Smooth muscle cell (in vitro differentiated cells): Measurements from ENCODE around the gene VPS51. TPM values are rescaled to one million over a fixed set of nuclear protein-coding genes. Genes with fewer than 3 reads are reported as not detected.

Experiments
- DNase-seq: peaks from one replicate; lab custom pipeline; 2025; ENCODE audit not compliant: unreplicated experiment; lab: John Stamatoyannopoulos, UW
- H2AFZ ChIP-seq: fragments of 200-600 bp; sonication (generic); 2 replicates; pipeline ENCODE4 v1.6.0; 2016; ENCODE audit warnings: antibody characterized with exemption, low read depth, mild to moderate bottlenecking
- H3F3A ChIP-seq: fragments of 200-600 bp; sonication (generic); 2 replicates; pipeline ENCODE4 v1.6.0; 2017; ENCODE audit warnings: antibody characterized with exemption, low read depth
- H3K27ac ChIP-seq: fragments of 200-600 bp; sonication (generic); 2 replicates; pipeline ENCODE4 v1.5.1; 2016; ENCODE audit warnings: low read depth, mild to moderate bottlenecking
- H3K27me3 ChIP-seq: fragments of 200-600 bp; sonication (generic); 2 replicates; pipeline ENCODE4 v1.6.1; 2016; ENCODE audit warnings: low read depth, mild to moderate bottlenecking
- H3K36me3 ChIP-seq: fragments of 200-600 bp; sonication (generic); 2 replicates; pipeline ENCODE4 v1.5.1; 2016; ENCODE audit warnings: low read depth
- H3K4me1 ChIP-seq: fragments of 200-600 bp; sonication (generic); 2 replicates; pipeline ENCODE4 v1.5.1; 2016; ENCODE audit warnings: low read depth
- H3K4me2 ChIP-seq: fragments of 200-600 bp; sonication (generic); 2 replicates; pipeline ENCODE4 v1.6.0; 2016; ENCODE audit warnings: mild to moderate bottlenecking
- H3K4me3 ChIP-seq: fragments of 200-600 bp; sonication (generic); 2 replicates; pipeline ENCODE4 v1.5.1; 2016; ENCODE audit warnings: mild to moderate bottlenecking
- H3K79me2 ChIP-seq: fragments of 200-600 bp; sonication (generic); 2 replicates; pipeline ENCODE4 v1.6.0; 2016; ENCODE audit warnings: low read depth, mild to moderate bottlenecking
- H3K9ac ChIP-seq: fragments of 200-600 bp; sonication (generic); 2 replicates; pipeline ENCODE4 v1.6.0; 2016; ENCODE audit warnings: low read depth
- H3K9me3 ChIP-seq: fragments of 200-600 bp; sonication (generic); replicated peaks from 2 replicates; pipeline ENCODE4 v1.5.1; 2016; ENCODE audit warnings: low read depth
- H4K20me1 ChIP-seq: fragments of 200-600 bp; sonication (generic); 2 replicates; pipeline ENCODE4 v1.6.0; 2016; ENCODE audit warnings: low read depth
- CTCF ChIP-seq: fragments of 200-600 bp; sonication (generic); IDR thresholded peaks from 2 replicates; pipeline ENCODE4 v1.5.1; 2017; ENCODE audit warnings: borderline replicate concordance, mild to moderate bottlenecking, antibody characterized with exemption; ENCODE audit not compliant: insufficient read depth, poor library complexity, severe bottlenecking
- WGBS: methylation state at CpG from one replicate; pipeline ENCODE4 v1.1.7; 2016; ENCODE audit warnings: low lambda C conversion rate; 5-methylcytosine and 5-hydroxymethylcytosine counted together
- polyA plus RNA-seq: library from polyadenylated mRNA; unstranded; fragments of >200 nt; fragmentation: Nextera tagmentation; extraction: Ambion mirVana; gene quantifications from 2 replicates; pipeline ENCODE4 v1.2.1, GENCODE V29; 2016
- total RNA-seq: library from RNA; depleted of rRNA; stranded (reverse); fragments of >200 nt; gene quantifications from 2 replicates; pipeline ENCODE4 v1.2.3, GENCODE V29; 2014

The VPS51 gene
- total and polyA plus RNA-seq, 2 experiments from 2014 or later: 55.2 to 154 TPM

DNA sequence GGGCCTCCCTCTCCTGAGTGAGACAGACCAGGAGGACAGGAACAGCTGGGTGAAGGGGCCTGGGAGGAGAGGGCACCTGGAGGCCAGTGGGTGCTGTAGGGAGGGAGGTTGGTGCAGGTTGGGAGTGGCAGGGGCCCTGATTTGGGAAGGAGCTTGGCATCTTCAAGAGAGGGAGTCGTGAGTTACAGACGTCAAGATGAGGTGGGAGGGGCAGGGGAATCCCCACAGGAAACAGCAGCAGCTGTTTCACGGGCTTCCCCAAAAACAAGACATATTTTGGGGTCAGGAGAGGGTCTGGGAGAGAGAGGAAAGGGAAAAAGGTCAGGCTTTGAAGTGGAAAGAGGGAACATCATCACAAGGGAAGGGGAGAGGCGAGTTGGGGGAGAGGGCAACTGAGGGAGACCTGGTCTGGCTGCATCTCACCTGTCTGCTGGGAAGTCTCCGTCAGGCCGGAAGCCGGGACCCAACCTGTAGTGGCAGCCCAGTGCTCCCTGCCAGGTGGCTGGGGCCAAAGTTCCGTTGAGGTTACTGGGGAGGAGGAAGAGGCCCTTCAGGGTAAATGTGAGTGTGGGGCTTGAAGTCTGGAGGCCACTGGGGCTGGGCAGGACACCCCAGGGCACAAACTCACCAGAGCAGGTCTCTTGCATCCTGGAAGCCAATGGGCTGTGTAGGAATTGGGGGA is 42.0 kb upstream of the VPS51 start:
- H3K27me3 ChIP-seq: no peaks in the 10 kb centered on the region
- no peaks in the 10 kb centered on the region for H3K79me2 ChIP-seq
- 78% methylated on average over 8 of the region's 8 CpGs for WGBS
- H3K36me3 ChIP-seq: no peaks in the 10 kb centered on the region
- no peak overlapping the region for H3K4me2 ChIP-seq
- no peak for DNase-seq
- H3K27ac ChIP-seq: no peak overlapping the region
- H3K4me1 ChIP-seq: no peaks in the 10 kb centered on the region
- H3K9me3 ChIP-seq: no peaks in the 10 kb centered on the region
- no peaks in the 10 kb centered on the region for H3F3A ChIP-seq
- no peak overlapping the region for H3K9ac ChIP-seq
- TF ChIP-seq CTCF: no peak
- H4K20me1 ChIP-seq: no peaks in the 10 kb centered on the region
- H2AFZ ChIP-seq: no peak overlapping the region
- H3K4me3 ChIP-seq: no peak overlapping the region

- no peaks in the 10 kb centered on the region for H3K79me2 ChIP-seq
- no peak for DNase-seq
Observed at GRCh38 chr11:65055538-65055937, 40.5 kb upstream of the VPS51 start.

DNA sequence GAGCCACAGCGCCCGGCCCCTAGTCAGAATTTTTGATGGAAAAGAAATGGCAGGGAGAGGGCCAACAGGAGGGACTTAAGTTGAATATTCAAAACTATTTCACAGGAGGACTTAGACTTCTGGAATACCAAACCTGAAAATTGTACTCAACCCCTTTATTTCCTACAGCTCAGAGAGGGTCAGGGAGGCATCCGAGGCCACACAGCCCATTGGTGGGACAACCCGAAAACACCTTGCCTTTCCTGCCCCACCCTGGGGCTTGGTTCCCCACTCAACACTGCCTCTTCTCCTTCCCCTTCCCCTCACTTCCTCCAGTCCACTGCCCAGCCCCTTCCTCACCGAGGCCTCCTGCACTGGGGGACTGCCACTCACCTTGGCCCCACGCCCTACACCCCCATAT is 39.0 kb upstream of the VPS51 start:
- 94% methylated on average over 6 of the region's 6 CpGs for WGBS
- Histone ChIP-seq H3K79me2 (no peaks in the 10 kb centered on the region), H3F3A (no peaks in the 10 kb centered on the region), H3K4me1 (no peaks in the 10 kb centered on the region), H3K27me3 (no peaks in the 10 kb centered on the region), H3K9ac (no peak overlapping the region), H2AFZ (no peak overlapping the region), H3K4me2 (no peak overlapping the region), H4K20me1 (no peaks in the 10 kb centered on the region), H3K36me3 (no peaks in the 10 kb centered on the region), H3K9me3 (no peaks in the 10 kb centered on the region), H3K4me3 (no peak overlapping the region), H3K27ac (no peak overlapping the region)
- TF ChIP-seq CTCF: no peak
- DNase-seq: no peak

More at GRCh38 chr11:65055538-65055937, 40.5 kb upstream of the VPS51 start:
- H3K9me3 ChIP-seq: no peaks in the 10 kb centered on the region
- H4K20me1 ChIP-seq: no peaks in the 10 kb centered on the region
- no peak overlapping the region for H3K4me3 ChIP-seq
- H2AFZ ChIP-seq: no peak overlapping the region
- no peaks in the 10 kb centered on the region for H3K36me3 ChIP-seq
- TF ChIP-seq CTCF: no peak
- no peaks in the 10 kb centered on the region for H3K27me3 ChIP-seq
- H3F3A ChIP-seq: no peaks in the 10 kb centered on the region
- 93% methylated on average over 1 of the region's 1 CpG for WGBS
- H3K27ac ChIP-seq: no peak overlapping the region
- H3K9ac ChIP-seq: no peak overlapping the region
- H3K4me2 ChIP-seq: no peak overlapping the region
- no peaks in the 10 kb centered on the region for H3K4me1 ChIP-seq

DNA sequence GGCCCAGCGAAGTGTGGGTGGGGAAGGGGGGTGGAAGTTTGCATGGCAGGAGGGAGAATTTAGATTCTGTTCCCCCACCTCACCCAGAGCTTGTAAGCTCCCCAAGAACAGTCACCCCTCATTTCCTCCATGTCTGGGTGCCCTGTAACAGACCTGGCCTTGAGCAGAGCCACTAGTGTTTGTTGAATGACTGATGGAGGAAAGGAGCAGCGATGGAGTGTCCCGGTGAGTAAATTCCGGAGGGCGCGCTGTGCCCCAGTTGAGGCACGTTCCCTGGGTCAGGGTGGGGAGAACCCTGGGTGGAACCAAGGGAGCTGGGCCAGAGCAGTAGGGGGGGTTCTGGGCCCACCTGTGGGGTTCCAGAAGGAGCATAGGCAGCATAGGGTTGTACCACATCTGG is 38.5 kb upstream of the VPS51 start:
- no peak overlapping the region for H3K27ac ChIP-seq
- no peaks in the 10 kb centered on the region for H3K4me1 ChIP-seq
- H4K20me1 ChIP-seq: no peaks in the 10 kb centered on the region
- no peak overlapping the region for H2AFZ ChIP-seq
- H3K9me3 ChIP-seq: no peaks in the 10 kb centered on the region
- H3K79me2 ChIP-seq: no peaks in the 10 kb centered on the region
- no peak overlapping the region for H3K4me2 ChIP-seq
- no peak overlapping the region for H3K4me3 ChIP-seq
- H3K27me3 ChIP-seq: no peaks in the 10 kb centered on the region
- no peak overlapping the region for H3K9ac ChIP-seq
- WGBS: 92% methylated on average over 7 of the region's 7 CpGs
- H3F3A ChIP-seq: no peaks in the 10 kb centered on the region
- TF ChIP-seq CTCF: no peak
- no peaks in the 10 kb centered on the region for H3K36me3 ChIP-seq
- DNase-seq: no peak
